H9 (cell line): ENCODE measurements around the gene ATP6V1B1. TPM values are rescaled to one million over a fixed set of nuclear protein-coding genes. Genes with fewer than 3 reads are reported as not detected.

Source experiments
- DNase-seq: peaks from one replicate; pipeline ENCODE4 v3.0.0-alpha.2; 2017
- H2AFZ ChIP-seq: one replicate; pipeline ENCODE4 v1.6.1; 2013; ENCODE audit warnings: mild to moderate bottlenecking, low read length, control low read depth, moderate library complexity
- H2AK5ac ChIP-seq: 2 replicates; pipeline ENCODE4 v1.6.1; 2013; ENCODE audit warnings: low read length, control low read depth, mixed read lengths; ENCODE audit not compliant: insufficient read length
- H2BK120ac ChIP-seq: one replicate; pipeline ENCODE4 v1.6.1; 2013; ENCODE audit warnings: low read depth, mild to moderate bottlenecking, low read length, control low read depth, inconsistent platforms; ENCODE audit not compliant: poor library complexity, severe bottlenecking
- H2BK12ac ChIP-seq: 2 replicates; pipeline ENCODE4 v1.6.1; 2013; ENCODE audit warnings: low read length, control low read depth, mixed read lengths, low read depth; ENCODE audit not compliant: insufficient read length
- H2BK15ac ChIP-seq: 2 replicates; pipeline ENCODE4 v1.6.1; 2013; ENCODE audit warnings: low read depth, low read length, control low read depth
- H2BK20ac ChIP-seq: one replicate; pipeline ENCODE4 v1.6.1; 2013; ENCODE audit warnings: low read depth, mild to moderate bottlenecking, low read length, control low read depth, inconsistent platforms; ENCODE audit not compliant: poor library complexity, severe bottlenecking
- H2BK5ac ChIP-seq: 2 replicates; pipeline ENCODE4 v1.6.1; 2013; ENCODE audit warnings: low read length, control low read depth, mixed read lengths; ENCODE audit not compliant: insufficient read length
- H3K14ac ChIP-seq: 2 replicates; pipeline ENCODE4 v1.6.1; 2013; ENCODE audit warnings: low read length, control low read depth; ENCODE audit not compliant: insufficient read depth
- H3K18ac ChIP-seq: 2 replicates; pipeline ENCODE4 v1.6.1; 2013; ENCODE audit warnings: low read depth, mild to moderate bottlenecking, mixed read lengths, low read length, control low read depth; ENCODE audit not compliant: insufficient read length
- H3K23ac ChIP-seq: 2 replicates; pipeline ENCODE4 v1.6.1; 2013; ENCODE audit warnings: low read length, control low read depth, mixed read lengths, low read depth; ENCODE audit not compliant: insufficient read length
- H3K23me2 ChIP-seq: 2 replicates; pipeline ENCODE4 v1.6.1; 2013; ENCODE audit warnings: low read depth, mild to moderate bottlenecking, mixed read lengths, low read length, control low read depth; ENCODE audit not compliant: insufficient read length, poor library complexity, severe bottlenecking
- H3K27ac ChIP-seq: 2 replicates; pipeline ENCODE4 v1.5.1; 2013; ENCODE audit warnings: low read length, control low read depth, mixed read lengths, low read depth; ENCODE audit not compliant: insufficient read length
- H3K27me3 ChIP-seq: 2 replicates; pipeline ENCODE4 v1.6.1; 2013; ENCODE audit warnings: low read length, control low read depth, inconsistent platforms; ENCODE audit not compliant: insufficient read depth
- H3K4ac ChIP-seq: 2 replicates; pipeline ENCODE4 v1.6.1; 2013; ENCODE audit warnings: low read depth, mild to moderate bottlenecking, control low read depth, inconsistent platforms, low read length, moderate library complexity
- H3K4me1 ChIP-seq: 2 replicates; pipeline ENCODE4 v1.6.1; 2013; ENCODE audit warnings: low read length, control low read depth, inconsistent platforms; ENCODE audit not compliant: insufficient read depth
- H3K4me2 ChIP-seq: 2 replicates; pipeline ENCODE4 v1.6.1; 2013; ENCODE audit warnings: low read length, control low read depth, mixed read lengths; ENCODE audit not compliant: insufficient read length, insufficient read depth
- H3K56ac ChIP-seq: 2 replicates; pipeline ENCODE4 v1.6.1; 2013; ENCODE audit warnings: low read depth, mild to moderate bottlenecking, mixed read lengths, low read length, control low read depth; ENCODE audit not compliant: insufficient read length
- H3K79me1 ChIP-seq: 2 replicates; pipeline ENCODE4 v1.6.1; 2013; ENCODE audit warnings: low read depth, mild to moderate bottlenecking, moderate library complexity, low read length, control low read depth, inconsistent platforms; ENCODE audit not compliant: insufficient read depth, poor library complexity, severe bottlenecking
- H3K79me2 ChIP-seq: 2 replicates; pipeline ENCODE4 v1.6.1; 2013; ENCODE audit warnings: low read length, control low read depth, inconsistent platforms; ENCODE audit not compliant: insufficient read depth
- H3K9ac ChIP-seq: 2 replicates; pipeline ENCODE4 v1.6.1; 2013; ENCODE audit warnings: low read length, control low read depth, mixed read lengths; ENCODE audit not compliant: insufficient read length; ENCODE audit errors: extremely low read depth
- H3K9me3 ChIP-seq: one replicate; pipeline ENCODE4 v1.6.1; 2013; ENCODE audit warnings: low read depth, low read length, inconsistent platforms; ENCODE audit not compliant: control insufficient read depth
- H3T11ph ChIP-seq: one replicate; pipeline ENCODE4 v1.6.1; 2013; ENCODE audit warnings: mild to moderate bottlenecking, low read length, control low read depth, inconsistent platforms
- H4K20me1 ChIP-seq: one replicate; pipeline ENCODE4 v1.6.1; 2013; ENCODE audit not compliant: control insufficient read depth, insufficient read length, insufficient read depth
- H4K5ac ChIP-seq: 2 replicates; pipeline ENCODE4 v1.6.1; 2013; ENCODE audit warnings: low read depth, mild to moderate bottlenecking, mixed read lengths, low read length, control low read depth; ENCODE audit not compliant: insufficient read length
- H4K8ac ChIP-seq: replicated peaks from 2 replicates; pipeline ENCODE4 v1.6.1; 2013; ENCODE audit warnings: low read length, control low read depth, mixed read lengths, low read depth; ENCODE audit not compliant: insufficient read length
- H4K91ac ChIP-seq: 2 replicates; pipeline ENCODE4 v1.6.1; 2013; ENCODE audit warnings: low read depth, mild to moderate bottlenecking, moderate library complexity, mixed read lengths, low read length, control low read depth; ENCODE audit not compliant: insufficient read length
- H3K27ac Mint-ChIP-seq, 3 experiments: 2 replicates in 2 of 3; 3 replicates in 1 of 3; pipeline ENCODE4 v1.8.0; 2020 to 2021; ENCODE audit warnings: mixed read lengths in 3 of 3, mild to moderate bottlenecking in 1 of 3, moderate library complexity in 1 of 3
- H3K27me3 Mint-ChIP-seq: 2 replicates; pipeline ENCODE4 v1.8.0; 2021; ENCODE audit warnings: low read depth, mild to moderate bottlenecking, moderate library complexity, mixed read lengths
- H3K36me3 Mint-ChIP-seq, 3 experiments: 2 replicates in 2 of 3; 3 replicates in 1 of 3; pipeline ENCODE4 v1.8.0; 2020 to 2021; ENCODE audit warnings: low read depth in 3 of 3, mixed read lengths in 3 of 3; ENCODE audit not compliant: insufficient read depth in 1 of 3
- H3K4me1 Mint-ChIP-seq, 2 experiments: 2 replicates each; pipeline ENCODE4 v1.8.0; 2020; ENCODE audit warnings: mixed read lengths in 2 of 2
- H3K4me3 Mint-ChIP-seq, 2 experiments: 2 replicates in 1 of 2; 3 replicates in 1 of 2; pipeline ENCODE4 v1.8.0; 2020 to 2021; ENCODE audit warnings: mild to moderate bottlenecking in 2 of 2, mixed read lengths in 2 of 2, moderate library complexity in 1 of 2
- H3K9me3 Mint-ChIP-seq, 2 experiments: 2 replicates in 1 of 2; 3 replicates in 1 of 2; pipeline ENCODE4 v1.8.0; 2020; ENCODE audit warnings: mild to moderate bottlenecking in 2 of 2, mixed read lengths in 2 of 2, moderate library complexity in 1 of 2
- WGBS: extraction: QIAGEN DNeasy Blood & Tissue Kit; methylation state at CpG from one replicate; pipeline ENCODE4 v1.1.7; 2013; ENCODE audit warnings: missing lambda C conversion rate, low lambda C conversion rate, mixed read lengths; ENCODE audit not compliant: insufficient read length; ENCODE audit errors: extremely low coverage; 5-methylcytosine and 5-hydroxymethylcytosine counted together
- total RNA-seq: library from RNA; stranded (reverse); gene quantifications from 2 replicates; pipeline ENCODE4 v1.2.1, GENCODE V29; 2021
- TF ChIP-seq, protein P1 (sequence below): fragments of 200-600 bp; sonication (generic); conservative IDR thresholded peaks from 3 replicates; pipeline ENCODE4 v1.8.0; 2021; ENCODE audit warnings: antibody characterized with exemption, mild to moderate bottlenecking

Gene ATP6V1B1
- total RNA-seq, 1 experiment from 2014 or later: not detected

GRCh38 chr2:70974592-70974991 is 38.9 kb downstream of the ATP6V1B1 start:
- Mint-ChIP-seq H3K27ac (no peak overlapping the region), H3K9me3 (no peaks in the 10 kb centered on the region), H3K36me3 (no peaks in the 10 kb centered on the region), H3K27me3 (peaks cover 76% of the 10 kb centered on the region), H3K4me3 (no peak overlapping the region), H3K4me1 (peaks cover 12 to 14% of the 10 kb centered on the region in 2 experiments)
- H3K27ac ChIP-seq: no peak overlapping the region
- no peak overlapping the region for H2BK20ac ChIP-seq
- H3K23ac ChIP-seq: no peak overlapping the region
- no peaks in the 10 kb centered on the region for H4K20me1 ChIP-seq
- no peak overlapping the region for H3K4ac ChIP-seq
- H2BK12ac ChIP-seq: no peak overlapping the region
- H3K27me3 ChIP-seq: peaks cover 2% of the 10 kb centered on the region; the same call in 1 of the 2 replicates
- H3K9ac ChIP-seq: no peak overlapping the region
- TF ChIP-seq, protein P1, sequence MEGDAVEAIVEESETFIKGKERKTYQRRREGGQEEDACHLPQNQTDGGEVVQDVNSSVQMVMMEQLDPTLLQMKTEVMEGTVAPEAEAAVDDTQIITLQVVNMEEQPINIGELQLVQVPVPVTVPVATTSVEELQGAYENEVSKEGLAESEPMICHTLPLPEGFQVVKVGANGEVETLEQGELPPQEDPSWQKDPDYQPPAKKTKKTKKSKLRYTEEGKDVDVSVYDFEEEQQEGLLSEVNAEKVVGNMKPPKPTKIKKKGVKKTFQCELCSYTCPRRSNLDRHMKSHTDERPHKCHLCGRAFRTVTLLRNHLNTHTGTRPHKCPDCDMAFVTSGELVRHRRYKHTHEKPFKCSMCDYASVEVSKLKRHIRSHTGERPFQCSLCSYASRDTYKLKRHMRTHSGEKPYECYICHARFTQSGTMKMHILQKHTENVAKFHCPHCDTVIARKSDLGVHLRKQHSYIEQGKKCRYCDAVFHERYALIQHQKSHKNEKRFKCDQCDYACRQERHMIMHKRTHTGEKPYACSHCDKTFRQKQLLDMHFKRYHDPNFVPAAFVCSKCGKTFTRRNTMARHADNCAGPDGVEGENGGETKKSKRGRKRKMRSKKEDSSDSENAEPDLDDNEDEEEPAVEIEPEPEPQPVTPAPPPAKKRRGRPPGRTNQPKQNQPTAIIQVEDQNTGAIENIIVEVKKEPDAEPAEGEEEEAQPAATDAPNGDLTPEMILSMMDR: no peak
- H3T11ph ChIP-seq: no peak overlapping the region
- no peak for DNase-seq
- no peak overlapping the region for H2AK5ac ChIP-seq
- no peak overlapping the region for H4K91ac ChIP-seq
- H4K8ac ChIP-seq: no peak overlapping the region
- H3K18ac ChIP-seq: no peak overlapping the region
- no peak overlapping the region for H2BK5ac ChIP-seq
- H2BK15ac ChIP-seq: no peak overlapping the region
- no peaks in the 10 kb centered on the region for H3K79me1 ChIP-seq
- no CpG with 5 or more reads among the region's 3 CpGs for WGBS
- no peak overlapping the region; the same call in 1 of the 2 replicates for H3K14ac ChIP-seq
- H3K4me2 ChIP-seq: no peak overlapping the region
- no peak overlapping the region for H2BK120ac ChIP-seq
- H4K5ac ChIP-seq: no peak overlapping the region
- H3K9me3 ChIP-seq: no peaks in the 10 kb centered on the region
- H3K56ac ChIP-seq: no peak overlapping the region
- H2AFZ ChIP-seq: no peak overlapping the region
- no peaks in the 10 kb centered on the region for H3K79me2 ChIP-seq
- no peaks in the 10 kb centered on the region for H3K4me1 ChIP-seq
- peaks cover 7% of the 10 kb centered on the region for H3K23me2 ChIP-seq
